NCI-H524 (cell line): ENCODE measurements around the gene TEX50.
"Not testable (repeated sequence)": the region's sequence is repeated elsewhere in the genome, so short reads cannot be mapped to it uniquely, and the experiment has no call there.

Experiments
- DNase-seq, 2 experiments: peaks; one replicate each; lab custom pipeline; 2025; lab: John Stamatoyannopoulos, UW

The TEX50 gene

GRCh38 chr1:173661763-173662162, 26.6 kb downstream of the TEX50 start:
- no peak for DNase-seq

- no peak for DNase-seq
Measured at GRCh38 chr1:173663159-173663558, 28.0 kb downstream of the TEX50 start.

- no peak for DNase-seq
Measured at GRCh38 chr1:173666646-173667045, 31.5 kb downstream of the TEX50 start.

GRCh38 chr1:173669491-173669941, 34.4 kb downstream of the TEX50 start, which contains the start of gene ANKRD45:
TSS of gene ANKRD45 (minus strand) at chr1:173669851. CDS start at chr1:173659418, 10,433 bp downstream.
- DNase-seq = peak; percentile 63 to 74

GRCh38 chr1:173674496-173674895, 39.4 kb downstream of the TEX50 start:
- DNase-seq = not testable (repeated sequence)

- not testable (repeated sequence) for DNase-seq
Measured at GRCh38 chr1:173680152-173680551, 45.0 kb downstream of the TEX50 start.

GRCh38 chr1:173682184-173682583, 47.0 kb downstream of the TEX50 start:
- no peak for DNase-seq

GRCh38 chr1:173683838-173684237, 48.7 kb downstream of the TEX50 start:
- not testable (repeated sequence) for DNase-seq

GRCh38 chr1:173685121-173685520, 50.0 kb downstream of the TEX50 start:
- DNase-seq = not testable (repeated sequence)
